NCI-H1930 (cell line): Measurements from ENCODE around the gene OR52M1.

Experiments used
- DNase-seq, 2 experiments: peaks; one replicate each; lab custom pipeline; 2025; lab: John Stamatoyannopoulos, UW

OR52M1 gene

GRCh38 chr11:4569075-4569474 lies 24.1 kb downstream of the OR52M1 start:
- no peak for DNase-seq

DNA sequence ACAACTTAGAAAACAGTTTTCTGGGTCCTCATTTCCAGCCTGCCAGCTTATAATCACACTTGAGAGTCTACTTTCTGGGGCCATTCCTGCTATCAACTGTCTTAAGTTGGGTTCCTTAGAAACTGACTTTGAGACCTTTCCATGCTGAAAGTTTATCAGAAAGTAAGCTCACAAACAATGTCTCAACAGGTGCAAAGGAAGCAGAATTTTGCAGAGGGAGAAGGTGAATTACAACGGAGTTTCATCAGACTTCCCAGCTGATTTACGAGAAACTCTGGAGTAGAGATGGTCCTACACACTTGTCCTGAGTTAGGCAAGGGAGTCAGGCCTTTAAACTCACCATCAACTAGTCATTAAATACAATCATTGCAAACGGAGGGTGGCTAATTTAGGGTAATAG lies 31.9 kb downstream of the OR52M1 start:
- no peak for DNase-seq

GRCh38 chr11:4577761-4578160 lies 32.8 kb downstream of the OR52M1 start:
- no peak for DNase-seq

GRCh38 chr11:4578624-4579023 lies 33.6 kb downstream of the OR52M1 start:
- DNase-seq: no peak

- no peak for DNase-seq
Measured at GRCh38 chr11:4580124-4580523, 35.1 kb downstream of the OR52M1 start.

GRCh38 chr11:4581443-4581842 lies 36.5 kb downstream of the OR52M1 start, which contains the start of gene OR52I2:
Gene OR52I2, plus strand, starts transcription at chr11:4581743.
- no peak for DNase-seq

GRCh38 chr11:4589017-4589416 lies 44.0 kb downstream of the OR52M1 start:
- DNase-seq: no peak

GRCh38 chr11:4593739-4594138 lies 48.7 kb downstream of the OR52M1 start, which contains the start of gene OR52I1:
Gene OR52I1, plus strand, starts transcription at chr11:4594039. Its CDS starts 0 bp downstream, at chr11:4594039.
- DNase-seq: no peak
